CD14-positive monocyte (primary cell): ENCODE results near the gene POLE. TPM values are rescaled to one million over a fixed set of nuclear protein-coding genes. Genes with fewer than 3 reads are reported as not detected.

Source experiments
- DNase-seq, 3 donors: peaks; one replicate each; pipeline ENCODE4 v3.0.0-alpha.2; 2011 to 2022
- H2AFZ ChIP-seq: 2 replicates; pipeline ENCODE4 v1.6.0; 2012; ENCODE audit warnings: mild to moderate bottlenecking, low read depth, low read length, inconsistent platforms; ENCODE audit not compliant: insufficient read depth, poor library complexity, severe bottlenecking
- H3K27ac ChIP-seq, 2 donors: 1 replicate in 1 of 2; 2 replicates in 1 of 2; pipeline ENCODE4 v1.5.1; 2012 to 2013; ENCODE audit warnings: low read length in 2 of 2, control low read depth in 1 of 2, inconsistent platforms in 1 of 2, low read depth in 1 of 2, mild to moderate bottlenecking in 1 of 2
- H3K27me3 ChIP-seq, 2 donors: one replicate each; pipeline versions ENCODE4 v1.6.0 to v1.6.1; 2011 to 2013; ENCODE audit warnings: low read length in 2 of 2; ENCODE audit not compliant: control insufficient read depth in 2 of 2, insufficient read depth in 2 of 2
- H3K36me3 ChIP-seq, 2 donors: replicated peaks in 1 of 2; 1 replicate in 1 of 2; 2 replicates in 1 of 2; pipeline versions ENCODE4 v1.5.1 to v1.6.1; 2012 to 2013; ENCODE audit warnings: low read length in 2 of 2, control low read depth in 1 of 2, inconsistent platforms in 1 of 2, mild to moderate bottlenecking in 1 of 2; ENCODE audit not compliant: insufficient read depth in 2 of 2, control insufficient read depth in 1 of 2
- H3K4me1 ChIP-seq, 2 donors: 1 replicate in 1 of 2; 2 replicates in 1 of 2; pipeline versions ENCODE4 v1.5.1 to v1.6.1; 2012 to 2013; ENCODE audit warnings: low read length in 2 of 2, control low read depth in 1 of 2, inconsistent platforms in 1 of 2, mild to moderate bottlenecking in 1 of 2, moderate library complexity in 1 of 2; ENCODE audit not compliant: insufficient read depth in 2 of 2, control insufficient read depth in 1 of 2
- H3K4me2 ChIP-seq: replicated peaks from 2 replicates; pipeline ENCODE3; 2012; ENCODE audit warnings: low read length, moderate library complexity, mild to moderate bottlenecking; ENCODE audit not compliant: poor library complexity, severe bottlenecking; ENCODE audit errors: extremely low read depth
- H3K4me3 ChIP-seq, 3 experiments: fragments of 200-600 bp in 1 of 3; sonication (generic) in 1 of 3; replicated peaks in 1 of 3; 1 replicate in 2 of 3; 2 replicates in 1 of 3; pipeline ENCODE4 v1.5.1; 2011 to 2013; ENCODE audit warnings: low read length in 3 of 3, mild to moderate bottlenecking in 3 of 3, control low read depth in 2 of 3, low read depth in 2 of 3, inconsistent platforms in 1 of 3, moderate library complexity in 1 of 3
- H3K79me2 ChIP-seq: 2 replicates; pipeline ENCODE4 v1.6.0; 2012; ENCODE audit warnings: mild to moderate bottlenecking, control low read depth, inconsistent platforms, low read length, moderate library complexity; ENCODE audit not compliant: insufficient read depth
- H3K9ac ChIP-seq: 2 replicates; pipeline ENCODE4 v1.6.0; 2017; ENCODE audit warnings: low read length, mild to moderate bottlenecking; ENCODE audit not compliant: insufficient read depth, poor library complexity, severe bottlenecking
- H3K9me3 ChIP-seq, 2 donors: replicated peaks in 1 of 2; 1 replicate in 1 of 2; 2 replicates in 1 of 2; pipeline versions ENCODE4 v1.5.1 to v1.6.1; 2012 to 2013; ENCODE audit warnings: low read length in 2 of 2, control low read depth in 1 of 2; ENCODE audit not compliant: control insufficient read depth in 1 of 2, insufficient read depth in 1 of 2
- H4K20me1 ChIP-seq: 2 replicates; pipeline ENCODE4 v1.6.0; 2012; ENCODE audit warnings: mild to moderate bottlenecking, low read length, control low read depth, moderate library complexity; ENCODE audit not compliant: insufficient read depth
- H3K27ac Mint-ChIP-seq, 7 donors: one replicate each; pipeline ENCODE4 v1.8.0; 2020; ENCODE audit warnings: mild to moderate bottlenecking in 7 of 7, mixed read lengths in 7 of 7, moderate library complexity in 6 of 7, inconsistent platforms in 2 of 7
- H3K27me3 Mint-ChIP-seq, 3 donors: one replicate each; pipeline ENCODE4 v1.8.0; 2021 to 2022; ENCODE audit warnings: low read depth in 3 of 3, mild to moderate bottlenecking in 3 of 3, mixed read lengths in 3 of 3, moderate library complexity in 3 of 3, inconsistent platforms in 1 of 3
- H3K36me3 Mint-ChIP-seq, 2 donors: one replicate each; pipeline ENCODE4 v1.8.0; 2020; ENCODE audit warnings: mixed read lengths in 2 of 2, inconsistent platforms in 1 of 2, mild to moderate bottlenecking in 1 of 2
- H3K4me1 Mint-ChIP-seq: one replicate; pipeline ENCODE4 v1.8.0; 2020; ENCODE audit warnings: mild to moderate bottlenecking, mixed read lengths
- H3K4me3 Mint-ChIP-seq, 2 donors: one replicate each; pipeline ENCODE4 v1.8.0; 2020; ENCODE audit warnings: mild to moderate bottlenecking in 2 of 2, mixed read lengths in 2 of 2, moderate library complexity in 1 of 2
- H3K9me3 Mint-ChIP-seq, 7 donors: one replicate each; pipeline ENCODE4 v1.8.0; 2020 to 2022; ENCODE audit warnings: mixed read lengths in 7 of 7, mild to moderate bottlenecking in 6 of 7, moderate library complexity in 6 of 7, inconsistent platforms in 2 of 7
- CTCF ChIP-seq: fragments of 200-600 bp; IDR thresholded peaks from one replicate; pipeline ENCODE4 v1.8.0; 2022; ENCODE audit warnings: antibody characterized with exemption, mild to moderate bottlenecking
- WGBS: methylation state at CpG from one replicate; pipeline ENCODE4 v1.1.5; 2013; ENCODE audit warnings: missing lambda C conversion rate; ENCODE audit not compliant: insufficient coverage; 5-methylcytosine and 5-hydroxymethylcytosine counted together
- intact Hi-C, 2 donors: fragments of 100-400 bp; cut with micrococcal nuclease; formaldehyde crosslinking; loops; one replicate each; pipeline versions ENCODE4 v1.15.0 to v1.15.1; 2023
- polyA plus RNA-seq, 3 donors: library from polyadenylated mRNA; depleted of rRNA in 1 of 3; unstranded in 2 of 3; stranded (reverse) in 1 of 3; fragments of 300-500 nt in 2 of 3; fragments of >200 nt in 1 of 3; fragmentation: Illumina TruSeq in 2 of 3; gene quantifications; 1 replicate in 2 of 3; 2 replicates in 1 of 3; pipeline ENCODE4 v1.2.3, GENCODE V29; 2012 to 2021

The POLE gene
- polyA plus RNA-seq, 3 donors, result 1.00 to 24.2 (median 2.2) TPM

- Histone ChIP-seq H2AFZ (no peak overlapping the region), H3K4me2 (no peak overlapping the region), H3K36me3 (peaks cover 68 to 99% of the 10 kb centered on the region in 2 donors), H3K9ac (no peak overlapping the region), H3K4me3 (no peak overlapping the region), H4K20me1 (no peaks in the 10 kb centered on the region), H3K79me2 (no peaks in the 10 kb centered on the region), H3K9me3 (no peaks in the 10 kb centered on the region), H3K27ac (no peak overlapping the region), H3K27me3 (no peaks in the 10 kb centered on the region), H3K4me1 (peaks cover 6 to 9% of the 10 kb centered on the region in 2 donors)
- H3K36me3 Mint-ChIP-seq, result peaks cover 74 to 86% of the 10 kb centered on the region in 2 donors
- no peak for DNase-seq
- TF ChIP-seq CTCF, result no peak
- WGBS, result 88% methylated on average over 13 of the region's 16 CpGs
- H3K27me3 Mint-ChIP-seq, result peaks cover 0 to under 1% (median 0%) of the 10 kb centered on the region in 3 donors
- H3K27ac Mint-ChIP-seq, result no peak overlapping the region
- intact Hi-C loops, result no loop called here
- peaks cover 21% of the 10 kb centered on the region for H3K4me1 Mint-ChIP-seq
- H3K4me3 Mint-ChIP-seq, result no peak overlapping the region
- H3K9me3 Mint-ChIP-seq, result no peaks in the 10 kb centered on the region
Measured at GRCh38 chr12:132659146-132659545, 28.0 kb downstream of the POLE start.

GRCh38 chr12:132658149-132658894, 28.8 kb downstream of the POLE start:
- TF ChIP-seq CTCF, result no peak
- no peaks in the 10 kb centered on the region for H3K9me3 Mint-ChIP-seq
- WGBS, result 70% methylated on average over 31 of the region's 32 CpGs
- Histone ChIP-seq H3K79me2 (no peaks in the 10 kb centered on the region), H2AFZ (no peak overlapping the region), H3K27me3 (no peaks in the 10 kb centered on the region), H3K4me3 (no peak overlapping the region), H4K20me1 (no peaks in the 10 kb centered on the region), H3K36me3 (peaks cover 68 to 100% of the 10 kb centered on the region in 2 donors), H3K9me3 (no peaks in the 10 kb centered on the region), H3K4me2 (no peak overlapping the region), H3K27ac (no peak overlapping the region), H3K9ac (no peak overlapping the region), H3K4me1 (peaks cover 0 to under 1% of the 10 kb centered on the region in 2 donors)
- intact Hi-C loops, result no loop called here
- H3K27me3 Mint-ChIP-seq, result peaks cover 0 to 2% (median 0%) of the 10 kb centered on the region in 3 donors
- peaks cover 76 to 86% of the 10 kb centered on the region in 2 donors for H3K36me3 Mint-ChIP-seq
- no peak overlapping the region for H3K4me3 Mint-ChIP-seq
- peaks cover 13% of the 10 kb centered on the region for H3K4me1 Mint-ChIP-seq
- H3K27ac Mint-ChIP-seq, result no peak overlapping the region
- no peak for DNase-seq
